HEK293 (cell line): ENCODE data around the gene KANSL1.

Experiments used
- CTCF ChIA-PET: fragments of 350-600 bp; formaldehyde crosslinking; extraction: SDS; loops from one replicate; lab custom pipeline; 2021; ENCODE audit warnings: antibody characterized with exemption; lab: Yijun Ruan, JAX
- POLR2A ChIA-PET: fragments of 300-600 bp; formaldehyde crosslinking; extraction: SDS; loops from one replicate; lab custom pipeline; 2020; ENCODE audit warnings: antibody characterized with exemption, inconsistent platforms; lab: Yijun Ruan, JAX
- H3K27ac ChIP-seq: fragments of 200-500 bp; sonication (Bioruptor generic); 2 replicates; pipeline ENCODE4 v1.5.1; 2014; ENCODE audit warnings: low read depth, low read length, control low read depth, inconsistent platforms; ENCODE audit errors: extremely low read depth
- H3K36me3 ChIP-seq, 2 experiments: fragments of 200-500 bp in 1 of 2; sonication (Bioruptor generic) in 1 of 2; 1 replicate in 1 of 2; 2 replicates in 1 of 2; pipeline ENCODE4 v1.5.1; 2014 to 2017; ENCODE audit warnings: inconsistent platforms in 2 of 2, low read length in 2 of 2; ENCODE audit not compliant: control insufficient read depth in 2 of 2, insufficient read depth in 1 of 2
- H3K4me1 ChIP-seq: fragments of 200-500 bp; sonication (Bioruptor generic); 2 replicates; pipeline ENCODE4 v1.5.1; 2014; ENCODE audit warnings: mild to moderate bottlenecking, low read length, inconsistent platforms; ENCODE audit not compliant: control insufficient read depth, insufficient read depth
- H3K4me3 ChIP-seq: 2 replicates; pipeline ENCODE4 v1.5.1; 2011; ENCODE audit warnings: low read depth, mild to moderate bottlenecking, control low read depth, low read length, moderate library complexity
- H3K9me3 ChIP-seq: fragments of 200-500 bp; sonication (Bioruptor generic); 2 replicates; pipeline ENCODE4 v1.5.1; 2014; ENCODE audit warnings: low read depth, low read length, inconsistent platforms; ENCODE audit not compliant: control insufficient read depth, insufficient read depth
- INSM2 ChIP-seq: fragments of 450-650 bp; formaldehyde crosslinking; IDR thresholded peaks from 2 replicates; pipeline ENCODE4 v1.5.1; 2016; ENCODE audit warnings: missing biosample characterization, missing genetic modification characterization
- KLF10 ChIP-seq: fragments of 450-650 bp; IDR thresholded peaks from 2 replicates; pipeline ENCODE4 v1.5.1; 2018; ENCODE audit warnings: missing biosample characterization, mild to moderate bottlenecking, missing genetic modification characterization
- PBX3 ChIP-seq: sonication (generic); formaldehyde crosslinking; IDR thresholded peaks from 2 replicates; pipeline ENCODE4 v1.8.1; 2022; ENCODE audit warnings: mild to moderate bottlenecking, moderate library complexity, missing genetic modification reagents
- ZBTB8A ChIP-seq: fragments of 450-650 bp; formaldehyde crosslinking; IDR thresholded peaks from 2 replicates; pipeline ENCODE4 v1.5.1; 2016; ENCODE audit warnings: missing biosample characterization, missing genetic modification characterization
- ZFP41 ChIP-seq: fragments of 450-650 bp; formaldehyde crosslinking; IDR thresholded peaks from 2 replicates; pipeline ENCODE4 v1.5.1; 2016; ENCODE audit warnings: missing biosample characterization, missing genetic modification characterization, borderline replicate concordance
- ZNF121 ChIP-seq: fragments of 450-650 bp; formaldehyde crosslinking; IDR thresholded peaks from 2 replicates; pipeline ENCODE4 v1.5.1; 2016; ENCODE audit warnings: missing biosample characterization, missing genetic modification characterization
- ZNF132 ChIP-seq: fragments of 450-650 bp; formaldehyde crosslinking; IDR thresholded peaks from 2 replicates; pipeline ENCODE4 v1.5.1; 2017; ENCODE audit warnings: missing biosample characterization, missing genetic modification characterization, borderline replicate concordance
- ZNF211 ChIP-seq: fragments of 450-650 bp; formaldehyde crosslinking; IDR thresholded peaks from 2 replicates; pipeline ENCODE4 v1.5.1; 2016; ENCODE audit warnings: low read depth, missing biosample characterization, missing genetic modification characterization
- ZNF23 ChIP-seq: fragments of 450-650 bp; formaldehyde crosslinking; IDR thresholded peaks from 2 replicates; pipeline ENCODE4 v1.5.1; 2016; ENCODE audit warnings: missing biosample characterization, missing genetic modification characterization, borderline replicate concordance
- ZNF280C ChIP-seq: fragments of 450-650 bp; formaldehyde crosslinking; IDR thresholded peaks from 2 replicates; pipeline ENCODE4 v1.5.1; 2016; ENCODE audit warnings: missing biosample characterization, missing genetic modification characterization
- ZNF335 ChIP-seq: fragments of 450-650 bp; formaldehyde crosslinking; conservative IDR thresholded peaks from 2 replicates; pipeline ENCODE4 v1.5.1; 2016; ENCODE audit warnings: missing biosample characterization, missing genetic modification characterization
- ZNF354C ChIP-seq: fragments of 450-650 bp; formaldehyde crosslinking; IDR thresholded peaks from 2 replicates; pipeline ENCODE4 v1.5.1; 2016; ENCODE audit warnings: missing biosample characterization, missing genetic modification characterization, low read depth, borderline replicate concordance
- ZNF366 ChIP-seq: fragments of 450-650 bp; formaldehyde crosslinking; conservative IDR thresholded peaks from 2 replicates; pipeline ENCODE4 v1.5.1; 2016; ENCODE audit warnings: missing biosample characterization, missing genetic modification characterization
- ZNF391 ChIP-seq: fragments of 450-650 bp; formaldehyde crosslinking; IDR thresholded peaks from 2 replicates; pipeline ENCODE4 v1.5.1; 2016; ENCODE audit warnings: low read depth, missing biosample characterization, missing genetic modification characterization, borderline replicate concordance
- ZNF473 ChIP-seq: fragments of 450-650 bp; formaldehyde crosslinking; IDR thresholded peaks from 2 replicates; pipeline ENCODE4 v1.5.1; 2017; ENCODE audit warnings: missing biosample characterization, missing genetic modification characterization
- ZNF530 ChIP-seq: fragments of 450-650 bp; formaldehyde crosslinking; IDR thresholded peaks from 2 replicates; pipeline ENCODE4 v1.5.1; 2016; ENCODE audit warnings: low read depth, missing biosample characterization, missing genetic modification characterization
- ZNF544 ChIP-seq: fragments of 450-650 bp; formaldehyde crosslinking; IDR thresholded peaks from 2 replicates; pipeline ENCODE4 v1.5.0; 2017; ENCODE audit warnings: missing biosample characterization, missing genetic modification characterization
- ZNF548 ChIP-seq: fragments of 450-650 bp; formaldehyde crosslinking; IDR thresholded peaks from 2 replicates; pipeline ENCODE4 v1.5.1; 2016; ENCODE audit warnings: missing biosample characterization, missing genetic modification characterization
- ZNF639 ChIP-seq: fragments of 450-650 bp; formaldehyde crosslinking; IDR thresholded peaks from 2 replicates; pipeline ENCODE4 v1.5.1; 2016; ENCODE audit warnings: missing biosample characterization, missing genetic modification characterization
- ZNF707 ChIP-seq: fragments of 450-650 bp; formaldehyde crosslinking; IDR thresholded peaks from 2 replicates; pipeline ENCODE4 v1.5.1; 2016; ENCODE audit warnings: missing biosample characterization, missing genetic modification characterization
- ZNF747 ChIP-seq: fragments of 450-650 bp; formaldehyde crosslinking; IDR thresholded peaks from 2 replicates; pipeline ENCODE4 v1.5.1; 2016; ENCODE audit warnings: missing biosample characterization, missing genetic modification characterization
- ZSCAN30 ChIP-seq: fragments of 450-650 bp; IDR thresholded peaks from 2 replicates; pipeline ENCODE4 v1.5.1; 2018; ENCODE audit warnings: missing biosample characterization, mild to moderate bottlenecking, missing genetic modification characterization, moderate library complexity

KANSL1 gene

GRCh38 chr17:45990886-45991285 is 202.3 kb downstream of the KANSL1 start:
- TF ChIP-seq INSM2 (tag by site-specific recombination) (no peak), ZBTB8A (tag by site-specific recombination) (no peak), ZNF211 (no peak), ZNF548 (no peak), ZNF544 (tag by site-specific recombination) (no peak), ZFP41 (tag by site-specific recombination) (no peak)
- TF ChIP-seq, all 188 proteins: peak for 0
- Histone ChIP-seq H3K36me3 (no peaks in the 10 kb centered on the region), H3K9me3 (no peaks in the 10 kb centered on the region), H3K4me3 (no peak overlapping the region), H3K4me1 (no peaks in the 10 kb centered on the region), H3K27ac (no peak overlapping the region)
- ChIA-PET CTCF (interaction anchor here (0.5 to 2.0 kb wide), 6 partner anchors 8 to 126 kb away, joined by 3 to 12 read pairs (median 3); partner anchors contain the start of gene STH), POLR2A (interaction anchor here (0.6 kb wide), 1 partner anchor 227 kb away, joined by 3 read pairs; no protein-coding TSS in a partner anchor)

GRCh38 chr17:45989759-45990158 is 203.5 kb downstream of the KANSL1 start:
- TF ChIP-seq ZBTB8A (tag by site-specific recombination) (no peak), ZNF747 (no peak), ZNF280C (no peak), ZNF354C (tag by site-specific recombination) (no peak), ZNF707 (tag by site-specific recombination) (peak; percentile 97), ZNF121 (tag by site-specific recombination) (no peak), ZNF132 (tag by site-specific recombination) (no peak)
- TF ChIP-seq, all 188 proteins: peak for 1
- H3K9me3 ChIP-seq = no peaks in the 10 kb centered on the region
- POLR2A ChIA-PET = no interaction called here
- no peak overlapping the region for H3K27ac ChIP-seq
- H3K4me3 ChIP-seq = no peak overlapping the region
- H3K4me1 ChIP-seq = no peaks in the 10 kb centered on the region
- no peaks in the 10 kb centered on the region for H3K36me3 ChIP-seq
- CTCF ChIA-PET = interaction anchor here (0.6 to 1.3 kb wide), 3 partner anchors 8 to 277 kb away, joined by 3 to 4 read pairs (median 3); no protein-coding TSS in a partner anchor

- CTCF ChIA-PET = interaction anchor here (1.8 kb wide), 1 partner anchor 15 kb away, joined by 8 read pairs; no protein-coding TSS in a partner anchor
- Histone ChIP-seq H3K27ac (no peak overlapping the region), H3K36me3 (no peaks in the 10 kb centered on the region), H3K4me1 (no peaks in the 10 kb centered on the region), H3K4me3 (no peak overlapping the region), H3K9me3 (no peaks in the 10 kb centered on the region)
- TF ChIP-seq ZNF366 (tag by site-specific recombination) (no peak), ZNF473 (no peak), ZNF530 (tag by site-specific recombination) (no peak), ZNF391 (no peak), KLF10 (no peak), ZNF639 (tag by site-specific recombination) (no peak), PBX3 (CRISPR knock-in tag) (no peak), ZSCAN30 (tag by site-specific recombination) (no peak), ZNF23 (tag by site-specific recombination) (no peak), ZNF335 (no peak)
- POLR2A ChIA-PET = no interaction called here
These were observed 205.5 kb downstream of the KANSL1 start for GRCh38 chr17:45987706-45988105.
